GM12878 (cell line): ENCODE measurements around the gene CLIC5. TPM values are rescaled to one million over a fixed set of nuclear protein-coding genes. Genes with fewer than 3 reads are reported as not detected.

ENCODE experiments used
- ATAC-seq: fragments of 200-7000 bp; cut with Tn5 transposase; 3 replicates; pipeline ENCODE4 v1.9.1; 2020; ENCODE audit warnings: mild to moderate bottlenecking, moderate library complexity
- BruUV-seq: library from RNA; stranded (reverse); fragments of 400-500 nt; replicated peaks from 2 replicates; lab custom pipeline; 2021; lab: Mats Ljungman, UMichigan
- CTCF ChIA-PET: fragments of 300-600 bp; sonication (Branson Sonifier 250); formaldehyde crosslinking; extraction: SDS; loops from one replicate; lab custom pipeline; 2021; ENCODE audit warnings: inconsistent platforms; lab: Yijun Ruan, JAX
- POLR2A ChIA-PET: fragments of 350-600 bp; formaldehyde crosslinking; extraction: SDS; loops from one replicate; lab custom pipeline; 2021; ENCODE audit warnings: inconsistent platforms; lab: Charles Lee
- RAD21 ChIA-PET: fragments of 300-600 bp; sonication (Branson Sonifier 250); formaldehyde crosslinking; loops from one replicate; lab custom pipeline; 2023; ENCODE audit warnings: antibody characterized with exemption; ENCODE audit not compliant: unreplicated experiment; lab: Charles Lee
- SMC1A ChIA-PET: fragments of 300-600 bp; sonication (Branson Sonifier 250); formaldehyde crosslinking; loops from one replicate; lab custom pipeline; 2023; ENCODE audit not compliant: unreplicated experiment, uncharacterized antibody; lab: Charles Lee
- DNase-seq: peaks from one replicate; pipeline ENCODE4 v3.0.0-alpha.2; 2011; ENCODE audit warnings: low read depth, low spot score
- FAIRE-seq: peaks from 3 replicates; lab custom pipeline; 2011; peaks lifted over from hg19 to GRCh38; lab: Jason Lieb, UNC
- H2AFZ ChIP-seq: 2 replicates; pipeline ENCODE4 v1.6.0; 2011; ENCODE audit warnings: low read depth, low read length, control low read depth; ENCODE audit not compliant: control insufficient read depth
- H3K27ac ChIP-seq: 2 replicates; pipeline ENCODE4 v1.5.1; 2011; ENCODE audit warnings: control low read depth; ENCODE audit not compliant: control insufficient read depth, insufficient read depth
- H3K27me3 ChIP-seq, 2 experiments: replicated peaks in 1 of 2; 2 replicates each; pipeline versions ENCODE4 v1.6.0 to v1.6.1; 2011; ENCODE audit warnings: low read length in 1 of 2; ENCODE audit not compliant: control insufficient read depth in 2 of 2, insufficient read depth in 2 of 2
- H3K36me3 ChIP-seq, 2 experiments: 2 replicates each; pipeline ENCODE4 v1.5.1; 2011; ENCODE audit warnings: low read length in 1 of 2; ENCODE audit not compliant: control insufficient read depth in 2 of 2, insufficient read depth in 2 of 2
- H3K4me1 ChIP-seq: 2 replicates; pipeline ENCODE4 v1.6.1; 2011; ENCODE audit warnings: mild to moderate bottlenecking, low read length, moderate library complexity, mixed read lengths; ENCODE audit not compliant: control insufficient read depth, insufficient read depth
- H3K4me2 ChIP-seq: 2 replicates; pipeline ENCODE4 v1.6.0; 2011; ENCODE audit warnings: control low read depth; ENCODE audit not compliant: control insufficient read depth, insufficient read depth
- H3K4me3 ChIP-seq: fragments of 200-600 bp; sonication (generic); 2 replicates; pipeline ENCODE4 v1.5.1; 2016
- H3K79me2 ChIP-seq: 2 replicates; pipeline ENCODE4 v1.6.0; 2011; ENCODE audit warnings: low read length; ENCODE audit not compliant: control insufficient read depth, insufficient read depth
- H3K9ac ChIP-seq: 2 replicates; pipeline ENCODE4 v1.8.0; 2011; ENCODE audit warnings: low read length, control low read depth, mixed read lengths; ENCODE audit not compliant: control insufficient read depth, insufficient read depth
- H3K9me3 ChIP-seq: replicated peaks from 3 replicates; pipeline ENCODE4 v1.5.1; 2011; ENCODE audit warnings: mild to moderate bottlenecking, low read length; ENCODE audit not compliant: control insufficient read depth, insufficient read depth
- H4K20me1 ChIP-seq: 2 replicates; pipeline ENCODE4 v1.6.0; 2011; ENCODE audit not compliant: control insufficient read depth, insufficient read depth
- CBX3 ChIP-seq: fragments of 200-600 bp; sonication (generic); IDR thresholded peaks from 2 replicates; pipeline ENCODE4 v1.6.1; 2016; ENCODE audit warnings: low read depth, borderline replicate concordance
- EED ChIP-seq: sonication (generic); IDR thresholded peaks from 2 replicates; pipeline ENCODE4 v1.6.1; 2016; ENCODE audit warnings: antibody characterized with exemption, low read depth
- MXI1 ChIP-seq: fragments of 150-350 bp; IDR thresholded peaks from 2 replicates; pipeline ENCODE4 v1.6.1; 2011; ENCODE audit warnings: low read depth, mild to moderate bottlenecking, inconsistent platforms, low read length, improper control_type of control experiment
- MYB ChIP-seq: fragments of 150-350 bp; IDR thresholded peaks from 2 replicates; pipeline ENCODE4 v1.6.1; 2014; ENCODE audit warnings: mild to moderate bottlenecking, low read depth, low read length, borderline replicate concordance
- NFIC ChIP-seq: IDR thresholded peaks from 2 replicates; pipeline ENCODE4 v1.6.1; 2012; ENCODE audit warnings: low read depth, mild to moderate bottlenecking, inconsistent platforms, low read length, moderate library complexity
- NFYA ChIP-seq: IDR thresholded peaks from 2 replicates; pipeline ENCODE4 v1.6.1; 2011; ENCODE audit warnings: low read depth, mild to moderate bottlenecking, low read length, improper control_type of control experiment, borderline replicate concordance
- RCOR1 ChIP-seq: conservative IDR thresholded peaks from 2 replicates; pipeline ENCODE4 v1.6.1; 2012; ENCODE audit warnings: low read depth, low read length, improper control_type of control experiment
- RUNX3 ChIP-seq: IDR thresholded peaks from 2 replicates; pipeline ENCODE4 v1.6.1; 2012; ENCODE audit warnings: low read length, inconsistent platforms
- SIX5 ChIP-seq: IDR thresholded peaks from 2 replicates; pipeline ENCODE4 v1.6.1; 2011; ENCODE audit warnings: mild to moderate bottlenecking, low read depth, low read length, moderate library complexity; ENCODE audit not compliant: severe bottlenecking
- SUZ12 ChIP-seq: fragments of 200-600 bp; sonication (generic); IDR thresholded peaks from one replicate; pipeline ENCODE4 v1.6.1; 2018; ENCODE audit warnings: antibody characterized with exemption, mild to moderate bottlenecking; ENCODE audit not compliant: unreplicated experiment
- TCF3 ChIP-seq: IDR thresholded peaks from 2 replicates; pipeline ENCODE4 v1.6.1; 2012; ENCODE audit warnings: low read depth, mild to moderate bottlenecking, low read length, borderline replicate concordance; ENCODE audit not compliant: insufficient read depth
- TCF7 ChIP-seq: IDR thresholded peaks from 2 replicates; pipeline ENCODE4 v1.6.1; 2014; ENCODE audit warnings: antibody characterized with exemption, borderline replicate concordance
- WRNIP1 ChIP-seq: IDR thresholded peaks from 2 replicates; pipeline ENCODE4 v1.6.1; 2011; ENCODE audit warnings: low read depth, low read length, improper control_type of control experiment, borderline replicate concordance
- ZNF207 ChIP-seq: fragments of 450-650 bp; IDR thresholded peaks from 2 replicates; pipeline ENCODE4 v1.6.1; 2014; ENCODE audit warnings: antibody characterized with exemption, mild to moderate bottlenecking, borderline replicate concordance
- WGBS: methylation state at CpG from one replicate; pipeline ENCODE4 v1.1.6; 2016; ENCODE audit warnings: low lambda C conversion rate; ENCODE audit not compliant: insufficient replicate concordance, insufficient coverage; ENCODE audit errors: missing lambda C conversion rate; 5-methylcytosine and 5-hydroxymethylcytosine counted together
- in situ Hi-C: fragments of 300-500 bp; cut with MboI; formaldehyde crosslinking; loops from 9 replicates; pipeline ENCODE4 v1.14.3; 2018; ENCODE audit warnings: mixed read lengths
- intact Hi-C: fragments of 100-400 bp; cut with micrococcal nuclease; formaldehyde crosslinking; loops from one replicate; pipeline ENCODE4 v1.14.2; 2022; ENCODE audit not compliant: unreplicated experiment
- polyA plus RNA-seq, 11 experiments: library from polyadenylated mRNA; depleted of rRNA in 4 of 11; unstranded in 6 of 11; stranded (reverse) in 5 of 11; fragments of >200 nt; fragmentation: Nextera tagmentation in 4 of 11; fragmentation: Illumina TruSeq in 1 of 11; extraction: Ambion mirVana in 4 of 11; extraction: Trizol in 1 of 11; gene quantifications; 1 replicate in 1 of 11; 2 replicates in 10 of 11; pipeline versions ENCODE4 v1.2.1 to v1.2.3, GENCODE V29; 2011 to 2016; ENCODE audit warnings: inconsistent platforms in 2 of 11, missing spikeins in 2 of 11, low read depth in 1 of 11
- total RNA-seq, 4 experiments: library from RNA; depleted of rRNA in 3 of 4; stranded (reverse); fragments of >200 nt in 3 of 4; fragmentation: Illumina TruSeq in 1 of 4; extraction: Trizol in 1 of 4; gene quantifications; 2 replicates each; pipeline versions ENCODE4 v1.2.1 to v1.2.3, GENCODE V29; 2013 to 2021
- TF ChIP-seq, protein P1 (sequence below): IDR thresholded peaks from 2 replicates; pipeline ENCODE4 v1.6.1; 2012; ENCODE audit warnings: low read depth, low read length, improper control_type of control experiment
- TF ChIP-seq, protein P2 (sequence below): IDR thresholded peaks from 2 replicates; pipeline ENCODE4 v1.6.1; 2011; ENCODE audit warnings: borderline replicate concordance, low read depth, mild to moderate bottlenecking, moderate library complexity, mixed read lengths, low read length; ENCODE audit not compliant: insufficient read depth; ENCODE audit errors: extremely low read length

Gene CLIC5
- total and polyA plus RNA-seq, 10 of the 15 experiments (the other 5 are each of a cell fraction or from before 2014, with no cell fraction given) = 0.01 to 0.08 (median 0.02) TPM; not detected in 7

DNA sequence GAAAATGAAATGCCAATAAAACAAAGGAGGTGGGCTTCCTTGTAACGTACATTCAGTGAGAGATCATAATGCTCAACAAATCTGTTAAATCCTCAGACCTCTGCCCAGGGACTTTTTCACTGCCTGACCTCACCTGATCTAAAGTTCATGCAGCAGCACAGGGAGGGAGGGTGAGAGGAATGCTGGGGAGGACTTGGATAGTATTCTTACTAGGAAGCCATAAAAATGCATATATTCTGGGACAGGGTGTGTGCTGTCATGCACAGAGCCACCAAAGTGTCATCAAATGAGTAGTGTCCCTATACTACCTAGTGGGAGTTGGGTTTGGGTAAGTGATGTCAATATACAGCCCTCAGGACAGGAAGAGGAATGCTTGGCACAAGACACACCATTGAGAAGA, 32.6 kb downstream of the CLIC5 start (continued):
- TF ChIP-seq WRNIP1 (no peak), MXI1 (no peak), CBX3 (no peak)

DNA sequence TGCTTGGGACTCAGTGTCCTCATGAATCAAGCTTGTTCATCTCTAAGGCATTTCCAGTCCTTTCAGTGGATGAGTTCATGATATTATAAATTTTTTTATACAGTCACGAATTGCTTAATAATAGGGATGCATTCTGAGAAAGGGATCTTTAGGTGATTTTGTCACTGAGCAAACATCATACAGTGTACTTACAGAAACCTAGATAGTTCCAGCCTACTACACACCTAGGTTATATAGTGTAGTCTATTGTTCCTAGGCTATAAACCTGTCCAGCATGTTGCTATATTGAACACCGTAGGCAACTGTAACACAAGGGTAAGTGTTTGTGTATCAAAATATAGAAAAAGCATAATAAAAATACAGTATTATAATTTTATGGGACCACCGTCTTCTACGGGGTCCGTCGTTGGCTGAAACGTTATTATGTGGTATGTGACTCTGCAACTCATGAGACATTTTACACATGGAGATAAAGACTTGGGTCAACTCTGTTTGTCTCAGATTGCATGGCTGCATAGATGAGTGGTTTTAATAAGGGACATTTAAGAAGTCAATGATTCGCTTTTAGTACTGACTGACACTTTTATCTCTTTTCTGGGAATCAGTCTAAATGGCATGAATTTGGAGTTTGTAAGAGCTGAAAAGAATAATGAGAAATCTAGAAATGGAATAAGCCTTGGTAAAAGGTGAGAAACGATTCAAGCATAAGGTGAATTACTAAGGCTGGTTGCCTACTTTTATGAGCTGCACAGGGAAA, 33.2 kb downstream of the CLIC5 start:
- ChIA-PET POLR2A (no interaction called here), SMC1A (no interaction called here)
- no peak for TF ChIP-seq MYB
- no peak for TF ChIP-seq EED
- TF ChIP-seq, protein P1, sequence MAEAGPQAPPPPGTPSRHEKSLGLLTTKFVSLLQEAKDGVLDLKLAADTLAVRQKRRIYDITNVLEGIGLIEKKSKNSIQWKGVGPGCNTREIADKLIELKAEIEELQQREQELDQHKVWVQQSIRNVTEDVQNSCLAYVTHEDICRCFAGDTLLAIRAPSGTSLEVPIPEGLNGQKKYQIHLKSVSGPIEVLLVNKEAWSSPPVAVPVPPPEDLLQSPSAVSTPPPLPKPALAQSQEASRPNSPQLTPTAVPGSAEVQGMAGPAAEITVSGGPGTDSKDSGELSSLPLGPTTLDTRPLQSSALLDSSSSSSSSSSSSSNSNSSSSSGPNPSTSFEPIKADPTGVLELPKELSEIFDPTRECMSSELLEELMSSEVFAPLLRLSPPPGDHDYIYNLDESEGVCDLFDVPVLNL = no peak
- no peak for TF ChIP-seq SIX5
- TF ChIP-seq, protein P2, sequence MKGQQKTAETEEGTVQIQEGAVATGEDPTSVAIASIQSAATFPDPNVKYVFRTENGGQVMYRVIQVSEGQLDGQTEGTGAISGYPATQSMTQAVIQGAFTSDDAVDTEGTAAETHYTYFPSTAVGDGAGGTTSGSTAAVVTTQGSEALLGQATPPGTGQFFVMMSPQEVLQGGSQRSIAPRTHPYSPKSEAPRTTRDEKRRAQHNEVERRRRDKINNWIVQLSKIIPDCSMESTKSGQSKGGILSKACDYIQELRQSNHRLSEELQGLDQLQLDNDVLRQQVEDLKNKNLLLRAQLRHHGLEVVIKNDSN = no peak
- TF ChIP-seq SUZ12 = no peak
- no peak for TF ChIP-seq TCF3
- TF ChIP-seq ZNF207 = no peak
- TF ChIP-seq TCF7 = no peak
- TF ChIP-seq RUNX3 = no peak
- TF ChIP-seq NFYA = no peak
- no peak for TF ChIP-seq NFIC
- no peak for TF ChIP-seq RCOR1
- TF ChIP-seq, all 136 proteins: peak for 0
- ChIA-PET CTCF (interaction anchor here (0.7 kb wide), 1 partner anchor 1765 kb away, joined by 4 read pairs; no protein-coding TSS in a partner anchor), RAD21 (no interaction called here)
- Histone ChIP-seq H3K4me2 (no peak overlapping the region), H3K9me3 (no peaks in the 10 kb centered on the region), H4K20me1 (no peaks in the 10 kb centered on the region), H3K27ac (no peak overlapping the region), H3K27me3 (no peaks in the 10 kb centered on the region; a peak in 1 of 4 replicates), H3K4me1 (no peaks in the 10 kb centered on the region), H2AFZ (no peak overlapping the region), H3K79me2 (no peaks in the 10 kb centered on the region), H3K4me3 (no peak overlapping the region), H3K36me3 (no peaks in the 10 kb centered on the region), H3K9ac (no peak overlapping the region)
- ATAC-seq = no peak
- WGBS = 49% methylated on average over 9 of the region's 9 CpGs
- no peak for FAIRE-seq
- no TSS peak for BruUV-seq
- in situ Hi-C loops (no loop called here), intact Hi-C loops (no loop called here)
- no peak for DNase-seq
